Ecto neural progenitor cell (in vitro differentiated cells): ENCODE data around the gene VDAC1.
"Not testable (repeated sequence)": the region's sequence is repeated elsewhere in the genome, so short reads cannot be mapped to it uniquely, and the experiment has no call there.

ENCODE experiments used
- DNase-seq: peaks from one replicate; pipeline ENCODE4 v3.0.0-alpha.2; 2018; ENCODE audit warnings: low spot score

VDAC1 gene, protein sequence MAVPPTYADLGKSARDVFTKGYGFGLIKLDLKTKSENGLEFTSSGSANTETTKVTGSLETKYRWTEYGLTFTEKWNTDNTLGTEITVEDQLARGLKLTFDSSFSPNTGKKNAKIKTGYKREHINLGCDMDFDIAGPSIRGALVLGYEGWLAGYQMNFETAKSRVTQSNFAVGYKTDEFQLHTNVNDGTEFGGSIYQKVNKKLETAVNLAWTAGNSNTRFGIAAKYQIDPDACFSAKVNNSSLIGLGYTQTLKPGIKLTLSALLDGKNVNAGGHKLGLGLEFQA

DNA sequence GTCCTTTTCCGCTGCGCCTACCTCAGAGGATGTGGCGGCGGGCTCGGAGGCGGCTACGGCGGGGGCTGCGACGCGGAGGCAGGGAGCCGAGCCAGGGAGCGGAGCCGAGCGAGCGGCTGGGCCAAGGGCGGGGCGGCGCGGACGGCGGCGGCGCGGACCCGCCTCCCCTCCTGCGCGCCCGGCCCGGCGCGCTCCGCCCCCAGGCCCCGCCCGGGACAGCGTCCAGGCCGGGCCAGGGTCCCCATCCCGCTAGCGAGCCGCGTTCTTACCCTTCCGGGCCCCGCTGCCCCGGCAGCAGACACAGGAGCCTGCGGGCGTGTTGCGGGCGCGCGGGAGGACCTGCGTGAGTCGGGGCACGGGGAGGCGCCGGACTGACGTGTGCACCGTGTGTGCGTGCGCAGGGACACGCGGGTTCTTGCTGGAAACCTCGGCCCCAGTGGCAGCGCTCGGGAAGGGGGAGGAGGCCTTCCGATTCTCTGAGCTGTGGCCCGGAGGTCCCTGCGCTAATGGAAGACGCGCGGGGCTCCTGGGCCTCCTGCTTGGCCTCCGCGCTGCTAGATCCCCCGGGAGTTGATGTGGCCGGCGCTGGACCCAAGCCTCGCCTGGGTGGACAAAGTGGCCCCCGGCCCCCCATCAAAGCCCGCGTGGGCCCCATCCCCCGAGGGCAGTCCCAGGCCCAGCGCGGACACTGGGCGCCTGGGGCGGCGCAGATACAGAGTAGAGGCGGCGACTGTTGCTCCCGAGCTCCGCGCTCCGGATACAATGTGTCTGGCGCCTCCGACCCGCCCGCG lies at the start of gene VDAC1:
Gene VDAC1, minus strand, starts transcription at position 350 of the 791 bp plus-strand sequence. CDS start 11,963 bp downstream, outside the sequence.
- DNase-seq = peak; percentile 88

DNA sequence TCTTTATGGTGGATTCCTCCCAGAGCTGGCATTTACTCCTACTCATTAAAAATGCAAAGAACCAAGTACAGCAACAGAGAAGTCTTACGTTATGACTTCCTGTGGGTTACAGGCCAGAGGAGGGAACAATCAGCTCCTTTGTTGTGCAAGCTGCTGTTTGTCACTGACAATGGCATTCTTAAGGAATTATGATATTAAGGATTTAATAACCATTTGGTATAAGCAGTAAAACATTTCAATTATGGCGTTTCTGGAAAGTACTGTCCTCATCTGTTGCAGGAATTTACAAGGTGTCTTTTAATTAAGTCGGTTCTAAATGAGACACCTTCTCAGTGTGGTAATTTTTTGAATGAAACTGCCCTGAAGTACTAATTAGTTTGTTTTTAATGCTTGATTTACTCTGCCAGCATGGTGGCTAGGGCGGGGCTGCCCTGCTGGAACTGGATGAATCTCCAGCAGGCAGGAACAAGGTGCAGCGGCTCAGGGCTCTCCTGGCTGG lies 49.1 kb upstream of the VDAC1 start:
- no peak for DNase-seq

DNA sequence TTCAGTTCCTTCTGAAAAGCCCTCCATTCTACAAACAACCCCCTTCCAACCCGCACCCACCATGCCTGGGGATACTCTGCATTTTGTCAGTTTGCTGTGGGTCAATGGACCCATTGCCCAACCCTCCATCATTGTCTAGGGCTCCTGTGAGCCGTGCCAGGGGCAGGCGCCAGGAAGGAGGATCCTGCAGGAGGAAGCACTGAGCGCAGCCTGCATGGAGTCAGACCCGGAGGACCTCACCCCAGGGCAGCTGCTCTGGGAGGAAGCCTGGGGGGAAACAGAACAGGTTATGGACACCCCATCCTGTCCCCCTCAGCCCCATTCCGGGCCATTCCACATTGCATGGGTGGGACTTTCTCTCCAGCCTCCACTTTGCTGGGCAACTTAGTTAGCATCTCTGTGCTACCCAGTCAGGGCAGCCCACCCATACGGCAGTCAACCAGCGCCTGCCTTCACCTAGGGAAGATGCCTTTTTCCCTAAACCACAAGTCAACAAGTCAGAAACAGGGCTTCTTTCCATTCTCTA lies 48.6 kb upstream of the VDAC1 start:
- no peak for DNase-seq

DNA sequence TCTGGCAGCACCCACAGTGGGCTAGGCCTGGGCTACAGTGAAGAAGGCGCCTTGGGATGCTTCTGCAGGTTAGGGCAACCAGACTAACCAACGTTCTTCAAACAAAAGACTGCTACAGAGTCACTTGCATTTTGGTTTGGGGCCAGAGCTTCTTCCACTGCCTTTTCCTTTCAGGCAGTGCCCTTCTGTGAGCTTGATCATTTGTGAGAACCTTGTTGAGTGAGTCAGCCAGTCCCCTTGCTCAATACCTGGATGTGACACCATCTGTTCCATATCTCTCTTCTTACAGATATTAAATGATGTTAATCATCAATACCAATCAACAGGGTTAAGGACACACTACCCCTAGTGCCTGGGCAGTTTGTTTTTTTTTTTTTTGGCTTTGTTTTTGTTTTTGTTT lies 46.5 kb upstream of the VDAC1 start:
- no peak for DNase-seq

DNA sequence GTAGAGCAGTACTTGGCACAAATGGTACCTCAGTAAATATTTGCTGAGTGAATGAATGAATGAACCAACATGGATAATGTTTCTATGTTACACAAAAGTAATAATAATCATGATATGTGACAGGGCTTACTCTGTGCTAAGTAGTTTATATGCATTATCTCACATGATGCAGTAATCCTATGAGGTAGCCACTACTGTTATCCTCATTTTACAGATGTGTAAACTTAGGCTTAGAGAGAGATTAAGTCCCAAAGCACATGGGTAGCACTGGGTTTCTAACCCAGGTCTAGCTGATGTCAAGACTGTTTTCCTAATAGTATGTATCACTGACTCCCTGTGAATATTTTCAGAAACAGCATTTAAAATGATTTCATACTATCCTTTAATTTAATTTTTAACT lies 44.1 kb upstream of the VDAC1 start:
- DNase-seq = no peak

DNA sequence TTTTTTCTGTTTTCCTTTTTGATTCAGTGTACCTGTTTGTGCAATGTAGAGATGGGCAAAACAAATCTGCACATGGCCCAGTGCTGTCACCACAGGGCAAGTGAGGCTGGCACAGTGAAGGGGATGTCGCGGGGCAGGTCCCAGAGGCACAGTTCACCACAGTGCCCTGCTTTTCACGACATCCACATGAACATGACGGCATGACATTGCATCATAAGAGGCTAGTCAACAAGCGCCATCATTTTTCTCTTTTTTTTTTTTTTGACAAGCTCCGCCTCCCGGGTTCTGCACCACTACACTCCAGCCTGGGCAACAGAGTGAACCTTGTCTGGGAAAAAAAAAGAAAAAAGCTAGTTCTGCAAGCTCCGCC lies 42.9 kb upstream of the VDAC1 start:
- no peak for DNase-seq

DNA sequence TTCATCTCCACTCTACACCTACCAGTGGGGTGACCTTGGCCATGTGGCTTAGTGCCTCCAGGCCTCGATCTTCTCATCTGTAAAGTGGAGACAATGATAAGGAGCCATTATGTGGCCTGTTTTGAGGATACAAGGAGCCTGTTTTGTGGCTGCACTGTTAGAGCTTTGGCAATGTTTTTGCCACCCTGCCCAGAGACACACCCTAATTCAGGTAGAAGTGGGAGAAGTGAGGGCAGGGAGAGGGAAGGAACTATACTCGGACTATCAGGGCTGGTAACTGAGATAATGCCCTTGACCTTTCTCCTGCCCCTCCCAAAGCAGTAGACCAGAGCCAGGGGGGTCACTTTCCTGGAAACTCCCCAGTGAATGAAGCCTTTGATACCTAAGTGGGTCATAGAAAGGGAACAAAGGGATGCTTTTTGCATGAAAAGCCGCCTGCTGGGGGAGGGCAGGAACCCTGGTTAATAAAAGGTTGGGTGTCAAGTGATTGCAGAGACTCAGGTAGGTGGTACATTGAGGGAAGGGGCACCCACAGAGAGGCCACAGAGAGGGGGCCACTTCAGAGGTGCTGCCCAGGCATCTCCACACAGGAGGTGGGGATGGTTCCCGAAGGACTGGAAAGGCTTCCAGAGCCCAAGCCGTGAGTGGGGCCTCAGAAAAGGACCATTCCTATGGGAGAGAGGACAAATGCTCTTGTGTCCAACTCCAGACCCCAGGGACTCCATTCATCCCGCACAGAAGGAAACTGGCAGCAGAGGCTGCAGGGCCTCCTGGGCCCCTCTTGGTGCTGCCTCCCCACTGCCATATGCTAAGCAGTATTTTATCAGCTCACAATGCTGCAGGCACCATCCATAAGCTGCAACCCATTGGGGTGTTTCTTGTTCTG lies 42.3 kb upstream of the VDAC1 start:
- no peak for DNase-seq

DNA sequence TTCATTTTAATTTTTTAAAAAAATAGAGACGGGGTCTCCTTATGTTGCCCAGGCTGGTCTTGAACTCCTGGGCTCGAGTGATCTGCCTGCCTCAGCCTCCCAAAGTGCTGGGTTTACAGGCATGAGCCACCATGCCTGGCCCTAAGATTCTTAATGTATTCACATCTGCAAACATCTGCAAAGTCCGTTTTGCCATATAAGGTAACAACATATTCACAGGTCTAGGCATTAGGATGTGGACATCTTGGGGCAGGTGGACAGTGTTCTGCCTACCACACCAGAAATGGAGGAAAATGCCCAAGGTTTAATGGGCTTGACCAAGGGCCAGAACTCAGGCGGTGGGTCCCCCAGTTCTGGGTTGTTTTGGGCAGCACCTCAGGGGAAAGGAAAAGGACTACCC lies 41.6 kb upstream of the VDAC1 start:
- no peak for DNase-seq

DNA sequence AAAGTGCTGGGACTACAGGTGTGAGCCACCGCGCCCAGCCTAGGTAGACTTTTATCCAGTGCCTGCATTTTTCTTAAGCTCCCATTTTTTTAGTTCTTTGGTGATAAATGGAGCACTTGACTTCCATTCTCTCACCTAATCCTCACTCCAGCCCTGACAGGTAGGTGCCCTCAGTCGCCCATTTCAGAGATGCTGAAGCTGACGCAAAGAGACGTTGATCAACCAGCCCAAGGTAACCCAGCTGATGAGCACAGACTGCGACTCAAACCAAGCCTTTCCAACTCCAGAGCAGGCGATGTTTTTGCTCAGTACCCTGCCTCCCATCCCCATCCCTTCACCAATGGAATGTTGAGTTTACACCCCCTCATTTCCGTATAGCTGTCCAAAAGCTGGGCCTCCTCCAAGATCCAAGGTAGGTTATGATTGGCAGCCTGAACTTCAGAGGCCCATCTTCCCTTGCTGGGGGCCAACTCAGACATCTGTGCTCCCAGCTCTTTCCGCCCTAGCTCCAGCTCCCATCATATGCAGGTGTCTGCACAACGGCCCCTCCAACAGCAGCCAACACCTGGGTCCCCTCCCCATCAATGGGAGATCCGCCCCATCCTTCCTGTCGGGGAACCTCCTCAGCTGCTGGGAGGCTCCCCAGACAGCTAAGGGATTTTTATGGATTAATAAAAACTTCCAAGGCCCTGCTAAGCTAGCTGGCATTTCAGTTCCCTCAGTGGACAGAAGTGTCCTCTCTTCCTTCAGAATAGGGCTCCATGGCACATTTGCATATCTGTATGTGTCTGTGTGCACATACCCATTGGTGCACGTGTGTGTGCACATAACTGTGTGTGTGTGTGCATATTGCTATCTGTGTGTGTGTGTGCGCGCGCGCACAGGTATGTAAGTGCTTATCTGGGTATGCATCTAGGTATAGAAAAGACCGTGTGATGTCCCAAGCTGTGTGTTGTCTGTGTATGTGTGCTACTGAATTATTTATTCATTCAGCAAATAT lies 39.3 kb upstream of the VDAC1 start:
- DNase-seq = no peak

DNA sequence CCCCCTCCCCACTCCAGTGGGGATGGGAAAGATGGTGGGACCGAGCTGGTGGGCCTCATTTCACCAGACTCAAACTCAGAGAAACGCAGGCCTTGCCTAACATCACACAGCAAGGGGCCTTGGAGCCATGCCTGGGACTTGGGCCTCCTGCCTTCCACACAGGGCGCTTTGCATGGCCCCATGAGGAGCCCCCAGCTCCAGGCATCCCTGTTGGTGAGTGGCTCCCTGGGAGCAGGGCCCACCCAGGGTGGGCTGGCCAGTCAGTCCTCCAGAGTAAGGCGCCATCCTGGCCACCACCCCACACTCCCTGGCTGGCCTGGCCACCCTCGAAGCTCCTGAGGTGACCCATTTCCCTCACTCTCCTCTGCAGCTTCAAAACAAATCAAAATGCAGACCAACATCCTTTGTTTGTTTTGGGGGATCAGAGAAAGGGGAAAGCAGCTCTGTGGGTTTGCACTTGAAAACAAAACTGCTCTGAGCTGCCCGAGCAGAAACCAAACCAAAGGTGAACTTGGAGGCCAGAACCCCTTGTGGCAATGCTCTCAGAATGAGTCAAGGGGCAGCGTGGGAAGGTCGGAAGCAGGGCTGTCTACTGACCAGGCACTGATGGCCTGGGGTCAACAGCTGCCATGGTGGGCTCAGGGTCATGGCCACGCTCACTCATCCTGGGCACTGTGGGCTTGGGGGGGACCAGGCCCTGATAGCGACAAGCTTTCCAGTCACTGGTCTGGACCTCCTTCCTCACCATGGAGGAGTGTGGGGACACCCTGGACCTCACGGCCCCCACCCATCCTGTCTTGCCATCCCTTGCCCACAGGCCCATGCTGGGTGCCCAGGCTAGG lies 37.0 kb upstream of the VDAC1 start:
- DNase-seq = no peak

DNA sequence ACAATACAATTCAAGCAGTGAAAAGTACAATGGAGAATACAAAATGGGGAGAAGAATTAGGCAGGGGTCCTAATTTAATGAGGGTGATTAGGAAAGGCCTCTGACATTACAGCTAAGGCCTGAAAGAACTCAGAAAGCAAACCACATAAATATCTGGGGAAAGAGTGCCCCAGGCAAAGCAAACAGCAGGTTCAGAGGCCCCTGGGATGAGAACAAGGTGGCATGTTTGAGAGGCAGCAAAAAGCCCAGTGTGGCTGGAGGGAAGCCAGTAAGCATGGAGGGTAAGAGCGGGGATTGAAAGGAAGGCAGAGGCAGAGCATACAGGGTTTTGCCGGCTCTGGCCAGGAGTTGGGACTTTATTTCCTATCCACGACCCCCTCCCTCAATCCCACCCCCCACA lies 33.4 kb upstream of the VDAC1 start:
- DNase-seq = no peak

DNA sequence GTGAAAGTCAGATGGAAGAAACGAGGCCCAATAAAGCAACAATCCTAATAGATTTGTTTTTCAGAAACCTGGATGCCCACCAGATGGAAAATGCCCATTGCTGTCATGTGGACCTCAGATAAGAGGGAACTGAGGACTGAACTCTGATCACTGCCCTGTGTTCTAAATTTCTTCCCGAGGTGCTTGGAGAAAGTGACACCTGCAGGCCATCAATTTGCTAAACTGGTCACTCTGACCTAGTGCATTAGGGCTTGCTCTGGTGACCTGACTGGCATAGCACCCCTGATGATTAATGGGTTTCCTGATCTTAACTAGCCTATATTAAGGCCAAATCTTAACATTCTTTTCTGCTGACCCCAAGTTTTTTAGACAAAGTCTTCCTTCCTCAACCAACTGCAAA lies 32.4 kb upstream of the VDAC1 start:
- DNase-seq = no peak

DNA sequence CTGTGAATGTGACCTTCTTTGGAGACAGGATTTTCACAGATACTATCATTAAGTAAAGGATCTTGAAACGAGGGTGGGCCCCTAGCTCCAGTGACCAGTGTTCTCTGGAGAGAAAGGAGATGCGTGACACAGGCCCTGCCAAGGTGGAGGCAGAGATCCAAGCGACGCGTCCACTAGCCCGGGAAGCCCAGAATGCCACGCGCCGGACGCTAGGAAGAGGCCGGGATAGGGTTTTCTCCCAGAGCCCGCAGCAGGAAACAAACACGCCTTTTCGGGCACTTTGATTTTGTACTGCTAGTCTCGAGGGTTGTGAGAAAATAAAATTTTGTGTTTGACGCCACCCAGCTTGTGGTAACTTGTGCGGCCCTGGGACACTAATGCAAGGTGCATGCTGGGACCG lies 29.6 kb upstream of the VDAC1 start:
- no peak for DNase-seq

DNA sequence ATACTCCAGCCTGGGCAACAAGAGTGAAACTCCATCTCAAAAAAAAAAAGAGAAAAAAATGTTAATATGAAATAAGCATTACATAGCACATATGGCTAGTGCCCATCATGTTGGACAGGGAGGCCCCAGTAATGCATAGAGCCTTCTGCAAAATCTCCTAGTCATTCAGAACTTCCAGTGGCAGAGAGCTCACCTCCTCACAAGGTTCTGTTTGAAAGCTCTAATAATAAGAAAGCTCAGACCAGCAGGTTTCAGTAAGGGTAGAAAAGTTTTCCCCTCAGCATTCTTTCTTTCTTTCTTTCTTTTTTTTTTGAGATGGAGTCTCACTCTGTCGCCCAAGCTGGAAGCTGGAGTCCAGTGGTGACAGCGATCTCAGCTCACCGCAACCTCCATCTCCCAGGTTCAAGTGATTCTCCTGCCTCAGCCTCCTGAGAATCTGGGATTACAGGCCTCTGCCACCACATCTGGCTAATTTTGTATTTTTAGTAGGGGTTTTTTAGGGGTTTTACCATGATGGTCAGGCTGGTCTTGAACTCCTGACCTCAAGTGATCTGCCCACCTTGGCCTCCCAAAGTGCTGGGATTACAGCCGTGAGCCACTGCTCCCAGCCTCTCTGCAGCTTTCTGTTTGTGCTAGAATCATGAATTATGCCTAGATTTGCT lies 25.7 kb upstream of the VDAC1 start:
- DNase-seq = not testable (repeated sequence)

DNA sequence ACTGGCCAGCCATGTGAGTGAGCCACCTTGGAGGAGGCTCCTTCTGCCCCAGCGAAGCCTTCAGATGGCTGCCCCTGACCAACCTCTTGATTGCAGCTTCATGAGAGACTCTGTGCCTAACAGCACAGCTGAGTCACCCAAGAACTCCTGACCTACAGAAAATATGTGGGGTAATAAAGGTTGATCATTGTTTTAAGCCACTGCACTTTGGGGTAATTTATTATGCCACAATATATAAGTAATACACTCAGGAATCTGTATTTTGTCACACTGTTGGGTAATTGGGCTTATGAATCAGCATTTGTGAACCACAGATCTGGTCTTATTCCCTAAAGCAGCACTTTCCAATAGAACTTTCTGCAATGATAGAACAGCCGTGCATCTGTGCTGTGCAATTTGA lies 24.4 kb upstream of the VDAC1 start:
- no peak for DNase-seq

DNA sequence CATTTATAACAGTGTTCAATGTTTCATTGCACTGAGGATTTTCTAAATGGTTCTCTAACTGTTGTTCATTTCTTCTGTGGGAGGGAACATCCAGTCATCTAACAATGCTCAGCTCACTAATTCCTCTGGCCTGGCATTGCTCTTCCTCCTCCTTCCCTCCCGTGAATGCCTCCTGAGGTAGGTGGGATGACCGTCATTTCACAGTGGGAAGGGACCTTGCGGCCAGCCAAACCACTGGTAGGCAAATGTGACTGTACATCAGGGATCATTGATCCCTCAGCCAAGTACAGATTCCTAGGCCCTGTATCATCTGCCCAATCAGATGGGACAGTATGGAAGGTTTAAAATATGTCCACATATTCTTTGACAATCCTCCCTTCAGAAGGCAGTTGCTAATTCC lies 23.7 kb upstream of the VDAC1 start:
- DNase-seq = no peak

DNA sequence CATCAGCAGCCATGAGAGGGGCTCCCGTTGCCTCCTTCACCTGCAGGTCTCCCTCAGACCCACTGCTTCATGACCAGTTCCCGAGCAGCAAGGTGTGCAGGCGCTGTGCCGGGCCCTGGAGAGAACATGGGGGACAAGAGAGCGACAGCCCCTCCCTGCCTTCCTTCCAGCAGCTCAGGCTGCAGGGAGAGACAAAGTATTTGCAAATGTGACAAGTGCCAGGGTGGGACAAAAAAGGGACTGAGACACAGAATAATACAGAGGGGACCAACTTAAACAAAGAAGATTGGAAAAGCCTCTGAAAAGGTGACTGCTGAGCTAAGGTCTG lies 22.5 kb upstream of the VDAC1 start:
- DNase-seq = no peak

DNA sequence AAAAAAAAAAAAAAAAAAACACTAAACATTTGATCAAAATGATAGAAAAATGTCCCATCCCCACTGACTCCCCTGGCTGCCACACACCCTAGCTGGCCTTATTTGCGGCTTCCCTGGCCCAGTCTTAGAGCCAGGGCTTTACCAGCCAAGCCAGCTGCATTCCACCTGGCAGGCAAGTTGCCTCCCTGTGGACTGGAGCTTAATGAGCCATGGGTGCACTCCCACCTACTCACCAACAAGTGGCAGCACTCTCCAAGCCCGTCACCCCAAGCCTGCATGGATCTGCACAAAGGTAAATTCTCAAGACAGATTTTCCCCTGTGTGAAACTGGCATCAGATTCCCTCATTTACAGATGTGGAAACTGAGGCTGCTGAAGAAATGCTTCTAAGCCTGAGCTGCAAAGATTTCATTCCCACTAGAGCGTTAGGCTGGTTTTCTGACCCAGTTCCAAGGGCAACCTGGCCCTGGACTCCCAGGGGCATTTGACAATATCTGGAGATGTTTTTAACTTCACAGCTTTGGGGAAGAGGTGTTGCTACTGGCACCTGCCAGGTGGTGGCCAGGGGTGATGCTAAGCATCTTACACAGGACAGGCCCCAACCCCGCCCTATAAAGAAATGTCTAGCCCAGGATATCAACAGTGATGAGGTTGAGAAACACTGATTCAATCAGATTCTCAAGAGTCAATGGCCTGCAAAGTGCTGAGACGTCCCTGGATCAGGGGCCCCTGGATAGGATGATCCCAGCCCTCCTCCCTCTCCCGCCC lies 21.9 kb upstream of the VDAC1 start:
- DNase-seq = peak; percentile 77

DNA sequence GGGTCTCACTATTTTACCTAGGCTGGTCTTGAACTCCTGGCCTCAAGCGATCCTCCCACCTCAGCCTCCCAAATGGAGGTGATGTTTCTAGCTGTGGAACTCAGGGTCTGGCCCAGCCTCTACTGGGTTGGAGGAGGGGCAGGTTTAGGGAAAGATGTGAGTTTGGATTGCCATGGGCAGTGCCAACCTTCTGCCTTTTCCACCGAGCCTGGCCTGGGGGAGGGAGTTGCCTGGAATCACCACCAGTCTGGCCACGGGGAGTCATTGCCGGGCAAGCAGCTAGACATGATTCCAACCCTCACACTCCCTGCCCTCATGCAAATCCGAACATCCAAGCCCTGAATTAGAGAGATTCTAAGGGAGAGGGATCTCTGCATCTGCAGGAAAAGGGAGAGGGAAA lies 21.0 kb upstream of the VDAC1 start:
- DNase-seq = no peak
